ENCODE data around the gene RSPO1.

Gene RSPO1

GRCh38 chr1:37656026-37656425 is 21.3 kb upstream of the RSPO1 start:
- DNase-seq, result no peak

- DNase-seq, result no peak
These were observed 20.6 kb upstream of the RSPO1 start for GRCh38 chr1:37655274-37655673.

- no peak for DNase-seq
These were observed 19.2 kb upstream of the RSPO1 start for GRCh38 chr1:37653906-37654305.

GRCh38 chr1:37652976-37653375 is 18.3 kb upstream of the RSPO1 start:
- no peak for DNase-seq

GRCh38 chr1:37651803-37652202 is 17.1 kb upstream of the RSPO1 start:
- no peak for DNase-seq

- DNase-seq, result no peak
These were observed 16.0 kb upstream of the RSPO1 start for GRCh38 chr1:37650721-37651120.

- no peak for DNase-seq
These were observed 15.5 kb upstream of the RSPO1 start for GRCh38 chr1:37650173-37650572.

GRCh38 chr1:37647281-37647680 is 12.6 kb upstream of the RSPO1 start:
- DNase-seq, result no peak

GRCh38 chr1:37641059-37641458 is 6.4 kb upstream of the RSPO1 start:
- DNase-seq, result no peak

GRCh38 chr1:37636435-37636834 is 1.7 kb upstream of the RSPO1 start:
- DNase-seq, result no peak

GRCh38 chr1:37634992-37635902 is 555 bp upstream of the RSPO1 start:
- DNase-seq, result no peak

- DNase-seq, result no peak
These were observed 801 bp downstream of the RSPO1 start for GRCh38 chr1:37633938-37634243.

GRCh38 chr1:37633040-37633937 is 1.4 kb downstream of the RSPO1 start:
- no peak for DNase-seq

GRCh38 chr1:37631036-37631435 is 3.7 kb downstream of the RSPO1 start:
- DNase-seq, result no peak

- DNase-seq, result no peak
These were observed 4.2 kb downstream of the RSPO1 start for GRCh38 chr1:37630426-37631028.

GRCh38 chr1:37629726-37630425 is 4.8 kb downstream of the RSPO1 start:
- DNase-seq, result no peak

- no peak for DNase-seq
These were observed 5.7 kb downstream of the RSPO1 start for GRCh38 chr1:37629008-37629407.

- no peak for DNase-seq
These were observed 6.6 kb downstream of the RSPO1 start for GRCh38 chr1:37628026-37628556.

GRCh38 chr1:37622131-37622530 is 12.6 kb downstream of the RSPO1 start:
- DNase-seq, result no peak

GRCh38 chr1:37621326-37621870 is 13.3 kb downstream of the RSPO1 start:
- no peak for DNase-seq

GRCh38 chr1:37620707-37621106 is 14.0 kb downstream of the RSPO1 start:
- DNase-seq, result no peak

GRCh38 chr1:37616330-37616729 is 18.4 kb downstream of the RSPO1 start:
- no peak for DNase-seq
